ENCODE results near the gene DCPS.
"Not testable (repeated sequence)": the region's sequence is repeated elsewhere in the genome, so short reads cannot be mapped to it uniquely, and the experiment has no call there.

The DCPS gene

GRCh38 chr11:126375726-126376125, 71.9 kb downstream of the DCPS start:
- H3K27me3 ChIP-seq (ENCODE audit: insufficient read depth, low read length): no peaks in the 10 kb centered on the region
- H3K79me2 ChIP-seq (ENCODE audit: insufficient read depth, low read length): no peaks in the 10 kb centered on the region

GRCh38 chr11:126378763-126379162, 74.9 kb downstream of the DCPS start:
- TF ChIP-seq EZH2 (IDR thresholded peaks at IDR 0.05; ENCODE audit: borderline replicate concordance, low read length): no peak
- TF ChIP-seq CTCF (IDR thresholded peaks at IDR 0.05; ENCODE audit: low read length): no peak
- Histone ChIP-seq H3K4me3 (ENCODE audit: low read depth, low read length, poor library complexity, severe bottlenecking) (no peak overlapping the region), H2AFZ (ENCODE audit: low read length) (no peak overlapping the region)

More at GRCh38 chr11:126375726-126376125, 71.9 kb downstream of the DCPS start:
- H3K4me3 ChIP-seq (ENCODE audit: low read depth, low read length, poor library complexity, severe bottlenecking): no peak overlapping the region
- no peaks in the 10 kb centered on the region for H4K20me1 ChIP-seq (ENCODE audit: insufficient read depth, low read length)
- H3K27ac ChIP-seq (ENCODE audit: low read depth, low read length, poor library complexity, severe bottlenecking): no peak overlapping the region
- no peak overlapping the region for H3K4me2 ChIP-seq (ENCODE audit: low read length)
- TF ChIP-seq CTCF (IDR thresholded peaks at IDR 0.05; ENCODE audit: low read length) (no peak), EZH2 (IDR thresholded peaks at IDR 0.05; ENCODE audit: borderline replicate concordance, low read length) (no peak)
- H3K9me2 ChIP-seq (ENCODE audit: low read depth, low read length): no peaks in the 10 kb centered on the region
- H3K36me3 ChIP-seq (ENCODE audit: insufficient read depth, low read length): no peaks in the 10 kb centered on the region
- H2AFZ ChIP-seq (ENCODE audit: low read length): no peak overlapping the region
- H3K9ac ChIP-seq (ENCODE audit: low read length): no peak overlapping the region
- no peaks in the 10 kb centered on the region for H3K9me3 ChIP-seq (ENCODE audit: low read length)
- H3K4me1 ChIP-seq (ENCODE audit: insufficient read depth, low read length, severe bottlenecking): no peaks in the 10 kb centered on the region
- H3F3A ChIP-seq (ENCODE audit: insufficient read depth, low read length): no peaks in the 10 kb centered on the region

GRCh38 chr11:126380909-126381308, 77.0 kb downstream of the DCPS start:
- no peak overlapping the region for H3K4me2 ChIP-seq (ENCODE audit: low read length)
- no peaks in the 10 kb centered on the region for H3F3A ChIP-seq (ENCODE audit: insufficient read depth, low read length)
- H3K9me3 ChIP-seq (ENCODE audit: low read length): no peaks in the 10 kb centered on the region
- H2AFZ ChIP-seq (ENCODE audit: low read length): no peak overlapping the region
- no peak overlapping the region for H3K9ac ChIP-seq (ENCODE audit: low read length)
- no peaks in the 10 kb centered on the region for H3K9me2 ChIP-seq (ENCODE audit: low read depth, low read length)
- H3K36me3 ChIP-seq (ENCODE audit: insufficient read depth, low read length): no peaks in the 10 kb centered on the region
- TF ChIP-seq EZH2 (IDR thresholded peaks at IDR 0.05; ENCODE audit: borderline replicate concordance, low read length) (no peak), CTCF (IDR thresholded peaks at IDR 0.05; ENCODE audit: low read length) (no peak)
- no peaks in the 10 kb centered on the region for H3K27me3 ChIP-seq (ENCODE audit: insufficient read depth, low read length)
- no peak overlapping the region for H3K4me3 ChIP-seq (ENCODE audit: low read depth, low read length, poor library complexity, severe bottlenecking)
- H3K27ac ChIP-seq (ENCODE audit: low read depth, low read length, poor library complexity, severe bottlenecking): no peak overlapping the region
- no peaks in the 10 kb centered on the region for H3K79me2 ChIP-seq (ENCODE audit: insufficient read depth, low read length)
- H4K20me1 ChIP-seq (ENCODE audit: insufficient read depth, low read length): no peaks in the 10 kb centered on the region
- H3K4me1 ChIP-seq (ENCODE audit: insufficient read depth, low read length, severe bottlenecking): no peaks in the 10 kb centered on the region

More at GRCh38 chr11:126378763-126379162, 74.9 kb downstream of the DCPS start:
- Histone ChIP-seq H3K9me2 (ENCODE audit: low read depth, low read length) (no peaks in the 10 kb centered on the region), H3F3A (ENCODE audit: insufficient read depth, low read length) (no peaks in the 10 kb centered on the region), H3K36me3 (ENCODE audit: insufficient read depth, low read length) (no peaks in the 10 kb centered on the region), H3K27ac (ENCODE audit: low read depth, low read length, poor library complexity, severe bottlenecking) (no peak overlapping the region), H3K79me2 (ENCODE audit: insufficient read depth, low read length) (no peaks in the 10 kb centered on the region), H3K4me1 (ENCODE audit: insufficient read depth, low read length, severe bottlenecking) (no peaks in the 10 kb centered on the region), H4K20me1 (ENCODE audit: insufficient read depth, low read length) (no peaks in the 10 kb centered on the region), H3K9ac (ENCODE audit: low read length) (no peak overlapping the region), H3K9me3 (ENCODE audit: low read length) (no peaks in the 10 kb centered on the region), H3K27me3 (ENCODE audit: insufficient read depth, low read length) (no peaks in the 10 kb centered on the region), H3K4me2 (ENCODE audit: low read length) (no peak overlapping the region)

GRCh38 chr11:126381960-126382359, 78.1 kb downstream of the DCPS start:
- H3K9me2 ChIP-seq (ENCODE audit: low read depth, low read length); H4K20me1 ChIP-seq (ENCODE audit: insufficient read depth, low read length); H3K9ac ChIP-seq (ENCODE audit: low read length); H3K9me3 ChIP-seq (ENCODE audit: low read length); H3K79me2 ChIP-seq (ENCODE audit: insufficient read depth, low read length); H3K4me2 ChIP-seq (ENCODE audit: low read length); H3K4me1 ChIP-seq (ENCODE audit: insufficient read depth, low read length, severe bottlenecking); H2AFZ ChIP-seq (ENCODE audit: low read length); H3F3A ChIP-seq (ENCODE audit: insufficient read depth, low read length); H3K36me3 ChIP-seq (ENCODE audit: insufficient read depth, low read length); H3K4me3 ChIP-seq (ENCODE audit: low read depth, low read length, poor library complexity, severe bottlenecking); H3K27me3 ChIP-seq (ENCODE audit: insufficient read depth, low read length); H3K27ac ChIP-seq (ENCODE audit: low read depth, low read length, poor library complexity, severe bottlenecking): not testable (repeated sequence)

- H3K9ac ChIP-seq (ENCODE audit: low read length); H4K20me1 ChIP-seq (ENCODE audit: insufficient read depth, low read length); H3K9me2 ChIP-seq (ENCODE audit: low read depth, low read length); H3K27ac ChIP-seq (ENCODE audit: low read depth, low read length, poor library complexity, severe bottlenecking); H3K27me3 ChIP-seq (ENCODE audit: insufficient read depth, low read length); H3K4me3 ChIP-seq (ENCODE audit: low read depth, low read length, poor library complexity, severe bottlenecking); H2AFZ ChIP-seq (ENCODE audit: low read length); H3K9me3 ChIP-seq (ENCODE audit: low read length); H3F3A ChIP-seq (ENCODE audit: insufficient read depth, low read length); H3K79me2 ChIP-seq (ENCODE audit: insufficient read depth, low read length); H3K4me2 ChIP-seq (ENCODE audit: low read length); H3K4me1 ChIP-seq (ENCODE audit: insufficient read depth, low read length, severe bottlenecking); H3K36me3 ChIP-seq (ENCODE audit: insufficient read depth, low read length): not testable (repeated sequence)
These were observed 78.8 kb downstream of the DCPS start for GRCh38 chr11:126382641-126383040.

All from OCI-LY1 (cell line).